GM18858 (cell line): ENCODE measurements around the gene MRGPRG.

ENCODE experiments used
- ATAC-seq: cut with Tn5 transposase; IDR thresholded peaks from one replicate; pipeline ENCODE4 v1.9.1; 2021; ENCODE audit not compliant: unreplicated experiment

Gene MRGPRG

DNA sequence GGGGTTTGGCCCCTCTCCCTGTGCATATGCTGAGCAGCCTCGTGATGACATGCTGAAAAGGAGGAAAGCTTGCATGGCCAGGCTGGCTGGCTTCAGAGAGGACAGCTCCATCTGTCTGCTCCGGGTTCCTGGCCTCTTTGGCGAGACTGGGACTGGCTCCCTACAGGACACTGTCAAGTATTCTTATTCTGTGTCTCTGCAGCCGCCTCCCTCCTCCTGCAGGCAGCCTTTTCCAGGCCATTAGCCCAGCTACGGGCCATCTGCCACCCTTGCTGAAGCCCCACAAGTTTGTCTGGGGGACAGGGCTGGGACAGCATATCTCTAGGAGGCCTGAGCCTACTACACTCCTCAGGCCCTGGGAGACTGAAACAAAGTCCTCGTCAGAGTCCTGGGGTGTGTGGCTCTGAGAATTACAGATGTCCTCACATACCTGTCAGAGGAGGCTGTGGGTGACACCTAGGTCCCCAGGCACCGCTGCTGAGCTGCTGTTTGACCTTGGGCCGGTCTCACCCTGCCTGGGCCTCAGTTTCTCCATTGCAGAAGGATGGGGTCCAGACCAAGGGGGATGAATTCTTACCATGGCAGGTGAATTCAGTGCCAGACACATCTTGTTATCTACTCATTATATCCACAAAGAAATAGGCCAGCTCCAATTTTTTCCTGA, 11.0 kb downstream of the MRGPRG start:
- ATAC-seq, result no peak

DNA sequence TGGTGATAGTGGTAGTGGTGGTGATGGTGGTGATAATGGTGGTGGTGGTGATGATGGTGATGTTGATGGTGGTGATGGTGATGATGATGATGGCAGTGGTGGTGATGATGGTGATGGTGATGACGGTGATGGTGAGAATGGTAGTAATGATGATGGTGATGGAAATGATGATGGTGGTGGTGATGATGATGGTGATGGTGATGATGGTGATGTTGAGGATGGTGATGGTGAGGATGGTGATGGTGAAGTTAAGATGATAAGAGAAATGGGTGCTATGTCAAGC, 11.8 kb downstream of the MRGPRG start:
- no peak for ATAC-seq

DNA sequence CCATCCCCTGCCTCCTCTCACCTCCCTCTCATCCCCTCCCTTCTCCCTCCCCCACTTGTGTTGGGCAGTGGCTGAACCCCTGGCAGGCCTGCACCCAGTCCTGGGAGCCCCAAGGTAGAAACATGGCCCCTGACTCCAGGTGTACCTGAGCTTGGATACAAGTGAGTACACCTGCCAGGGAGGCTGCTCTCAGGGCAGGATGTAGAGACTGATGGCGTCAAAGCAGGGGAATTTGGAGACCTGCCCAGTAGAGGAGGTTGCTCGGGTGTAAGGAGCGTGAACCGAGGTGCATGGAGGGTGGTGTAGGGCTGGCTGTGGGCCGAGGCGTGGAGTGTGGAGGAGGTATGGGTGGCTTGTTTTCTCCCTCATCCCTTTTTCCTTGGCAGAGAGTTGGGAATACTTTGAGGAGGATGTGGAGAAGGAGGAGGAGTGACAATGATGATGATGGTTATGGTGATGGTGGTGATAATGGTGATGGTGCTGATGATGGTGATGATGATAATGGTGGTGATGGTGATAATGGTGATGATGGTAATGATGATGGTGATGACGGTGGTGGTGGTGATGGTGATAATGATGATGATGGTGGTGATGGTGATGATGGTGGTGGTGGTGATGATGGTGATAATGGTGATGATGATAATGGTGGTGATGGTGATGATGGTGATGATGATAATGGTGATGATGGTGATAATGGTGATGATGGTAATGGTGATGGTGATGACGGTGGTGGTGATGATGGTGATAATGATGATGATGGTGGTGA, 12.3 kb downstream of the MRGPRG start:
- no peak for ATAC-seq

DNA sequence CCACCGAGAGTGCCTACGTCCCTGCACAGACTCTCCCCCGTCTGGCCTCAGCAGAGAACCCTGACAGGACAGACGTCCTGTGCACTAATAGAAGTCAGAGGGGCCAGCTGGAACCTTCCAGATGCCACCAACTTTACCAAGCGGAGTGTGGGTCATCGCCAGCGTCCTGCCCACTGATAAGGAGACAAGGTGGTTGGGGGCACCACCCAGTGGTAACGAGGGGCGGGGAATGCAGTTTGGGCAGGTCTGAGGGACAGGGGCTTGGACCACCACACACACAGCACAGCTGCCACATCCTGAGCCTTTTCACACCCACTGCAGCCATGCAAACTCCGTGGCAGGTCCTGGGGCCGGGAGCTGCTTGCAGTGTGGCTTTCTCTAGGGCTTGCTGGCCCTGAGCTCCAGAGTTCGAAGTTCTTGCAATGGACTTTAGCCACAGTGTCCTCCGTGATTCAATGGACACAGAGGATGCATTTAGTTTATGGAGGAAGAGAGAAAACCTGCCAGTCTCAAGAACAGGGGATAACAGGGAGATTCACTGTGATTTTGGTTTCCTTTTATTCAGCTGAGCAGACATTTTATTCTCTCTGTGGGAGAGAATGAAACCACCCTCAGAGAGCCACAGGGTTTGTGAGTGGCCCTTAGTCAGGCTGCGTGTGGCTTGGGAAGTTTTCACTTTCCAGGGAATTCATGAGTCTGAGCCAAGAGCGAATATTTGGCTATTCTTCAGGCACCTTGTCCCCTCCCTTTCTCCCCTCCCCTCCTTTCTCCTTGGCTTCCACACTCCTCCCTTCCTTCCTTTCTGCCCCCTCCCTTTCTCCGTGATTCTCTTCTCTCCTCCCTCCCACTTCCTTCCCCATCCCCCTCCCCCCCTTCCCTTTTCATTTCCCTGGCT, 13.1 kb downstream of the MRGPRG start:
- no peak for ATAC-seq

DNA sequence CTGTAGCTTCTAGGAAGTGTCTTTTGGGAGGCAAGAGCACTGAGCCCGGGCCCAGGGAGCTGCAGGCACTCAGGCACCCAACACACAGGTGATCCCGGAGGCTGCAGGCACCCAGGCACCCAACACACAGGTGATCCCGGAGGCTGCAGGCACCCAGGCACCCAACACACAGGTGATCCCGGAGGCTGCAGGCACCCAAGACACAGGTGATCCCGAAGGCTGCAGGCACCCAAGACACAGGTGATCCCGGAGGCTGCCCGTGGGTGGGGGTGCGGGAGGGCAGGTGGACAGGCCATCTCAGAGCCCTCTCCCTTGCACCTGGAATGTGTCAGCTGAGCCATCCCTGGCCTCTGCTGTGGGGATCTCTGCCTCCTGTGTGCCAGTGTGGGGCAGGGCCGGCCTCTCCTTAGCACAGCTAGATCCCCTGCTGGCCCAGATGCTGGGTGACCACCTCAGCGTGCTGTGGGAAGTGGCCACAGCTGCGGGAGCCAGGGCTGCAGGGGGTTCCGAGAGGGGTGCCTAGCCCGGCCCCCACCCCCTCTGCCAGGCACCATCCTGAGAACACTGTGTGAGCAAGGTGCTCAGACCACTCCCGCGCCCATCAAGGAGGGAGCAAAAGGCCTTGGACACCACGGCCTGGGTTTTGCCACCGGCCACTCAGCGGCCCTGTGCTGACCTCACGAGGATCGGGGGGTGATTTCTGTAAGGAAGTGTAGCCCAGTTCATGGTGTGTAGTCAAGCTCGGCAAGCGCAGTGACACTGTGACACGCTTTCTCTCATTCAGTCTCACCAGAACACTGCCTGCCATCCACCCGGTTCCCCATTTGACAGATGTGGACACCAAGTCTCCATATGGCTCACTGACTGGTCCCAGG, 14.2 kb downstream of the MRGPRG start:
- ATAC-seq, result no peak

DNA sequence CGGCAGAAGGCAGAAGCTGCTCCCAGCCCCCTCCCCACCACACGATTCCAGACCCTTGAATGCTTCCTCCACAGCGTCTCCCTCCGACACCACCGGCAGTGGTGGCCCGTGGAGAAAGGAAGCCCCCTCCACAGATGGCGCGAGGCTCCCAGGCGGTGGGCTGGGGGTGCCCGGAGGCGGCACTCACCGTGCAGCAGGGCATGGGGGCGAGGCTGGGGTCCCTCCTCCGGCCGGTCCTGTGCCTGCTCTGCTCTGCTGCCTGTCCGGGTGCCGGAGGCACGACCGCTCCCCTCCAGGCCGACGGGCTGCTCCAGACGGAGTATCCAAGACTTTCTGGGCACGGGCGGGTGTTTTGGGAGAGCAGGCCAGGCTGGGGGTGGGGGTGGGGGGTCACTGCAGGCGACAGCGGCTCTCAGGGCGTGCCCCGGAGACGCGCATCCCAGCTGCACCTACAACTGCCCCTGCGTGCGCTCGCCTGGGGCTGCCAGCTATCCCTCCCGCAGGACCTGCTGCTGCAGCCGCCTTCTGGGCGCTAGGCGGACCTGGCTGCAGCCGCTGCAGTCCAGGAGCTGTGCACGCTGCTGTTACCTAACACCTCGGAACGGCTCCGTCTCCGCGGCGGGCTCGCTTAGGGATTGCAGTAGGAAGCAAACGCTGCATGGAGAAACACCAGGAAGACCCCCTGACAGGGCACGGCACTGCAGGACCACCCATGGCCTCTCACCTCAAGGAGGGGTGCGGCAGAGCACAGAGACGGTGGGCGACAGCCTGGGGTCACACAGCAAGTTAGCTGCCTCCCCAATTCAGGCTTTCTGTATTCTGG, 15.2 kb downstream of the MRGPRG start:
- ATAC-seq, result no peak

DNA sequence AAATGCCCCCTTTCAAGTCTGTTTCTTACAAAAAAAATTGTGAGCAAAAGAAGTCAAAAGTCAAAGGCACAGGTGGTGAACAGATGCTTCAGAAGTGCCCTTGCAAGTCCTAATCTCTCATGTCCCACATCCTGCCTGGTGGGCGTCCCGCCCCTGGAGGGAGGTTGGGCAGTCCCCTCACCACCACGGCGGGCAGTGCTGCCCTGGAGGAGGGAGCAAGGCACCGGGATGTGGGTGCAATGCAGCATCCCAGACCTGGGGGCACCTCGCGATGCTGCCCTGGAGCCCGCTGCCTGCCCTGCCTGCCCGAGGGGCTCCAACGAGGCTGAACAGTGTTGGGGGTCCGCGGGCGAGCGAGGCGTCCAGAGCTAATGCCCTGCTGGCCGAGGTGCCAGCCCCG, 15.9 kb downstream of the MRGPRG start:
- no peak for ATAC-seq

DNA sequence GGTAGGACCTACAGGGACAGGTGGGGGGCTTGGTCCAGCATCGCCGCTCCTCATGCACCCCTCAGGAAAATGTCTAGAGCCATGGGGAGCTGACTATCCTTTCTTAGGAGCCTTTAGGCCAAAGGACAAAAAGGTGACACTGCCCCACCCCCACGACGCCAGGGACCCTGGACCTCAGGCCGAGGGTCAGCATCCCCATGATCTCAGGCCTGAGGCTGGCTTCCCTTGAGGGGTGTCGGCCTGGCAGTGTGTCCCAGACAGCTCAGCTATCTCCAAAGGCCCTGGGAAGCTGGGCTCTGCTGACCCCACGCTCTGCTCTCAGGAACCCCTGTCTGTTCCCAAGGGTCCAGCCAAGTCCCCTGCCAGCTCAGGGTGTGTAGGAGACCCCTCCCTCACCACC, 16.3 kb downstream of the MRGPRG start:
- ATAC-seq, result no peak

DNA sequence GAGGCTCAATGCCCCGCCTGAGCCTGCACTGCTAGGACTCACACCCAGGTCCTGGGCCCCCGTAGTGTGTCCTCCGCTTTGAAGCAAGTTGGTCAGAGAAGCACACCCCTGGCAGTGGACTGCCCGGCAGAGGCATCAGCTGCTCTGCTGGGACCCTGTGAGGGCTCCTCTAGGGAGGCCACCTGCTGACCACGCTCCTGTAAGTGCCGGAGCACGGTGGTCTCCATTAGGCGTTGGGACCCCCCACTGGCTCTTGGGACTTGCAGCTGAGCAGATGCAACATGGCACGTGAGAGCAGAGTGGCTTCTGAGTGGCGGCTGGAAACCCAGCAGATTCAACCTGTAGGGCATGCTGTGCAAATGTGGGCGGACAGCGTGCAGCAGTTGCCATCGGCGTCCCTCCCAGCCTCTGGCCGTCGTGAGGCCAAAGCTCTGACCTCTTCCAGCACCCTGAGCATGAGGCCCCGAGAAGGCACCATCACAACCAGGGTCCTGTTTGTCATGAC, 16.9 kb downstream of the MRGPRG start:
- ATAC-seq, result no peak

DNA sequence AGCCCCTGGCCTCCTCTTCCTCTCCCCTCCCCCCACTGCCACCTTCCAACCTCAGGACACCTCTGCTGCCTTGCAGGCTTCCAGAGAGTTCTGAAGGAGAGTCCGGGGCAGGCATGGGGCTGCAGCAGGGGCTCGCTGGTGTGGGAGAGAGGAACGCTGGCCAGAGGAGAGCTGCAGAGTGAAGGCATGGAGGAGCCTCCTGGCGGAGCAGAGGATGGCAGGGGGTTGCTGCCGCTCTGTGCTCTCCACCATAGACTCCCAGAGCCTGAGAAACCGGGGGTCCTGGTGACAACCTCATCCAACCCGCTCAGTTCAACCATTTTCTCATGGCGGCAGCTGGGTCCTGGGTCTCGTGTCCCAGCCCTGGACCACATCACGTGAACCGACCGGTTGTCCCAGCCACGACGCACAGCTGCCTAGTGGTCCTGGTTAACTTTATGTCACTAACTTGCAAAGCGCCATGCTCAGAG, 17.5 kb downstream of the MRGPRG start:
- ATAC-seq, result no peak

DNA sequence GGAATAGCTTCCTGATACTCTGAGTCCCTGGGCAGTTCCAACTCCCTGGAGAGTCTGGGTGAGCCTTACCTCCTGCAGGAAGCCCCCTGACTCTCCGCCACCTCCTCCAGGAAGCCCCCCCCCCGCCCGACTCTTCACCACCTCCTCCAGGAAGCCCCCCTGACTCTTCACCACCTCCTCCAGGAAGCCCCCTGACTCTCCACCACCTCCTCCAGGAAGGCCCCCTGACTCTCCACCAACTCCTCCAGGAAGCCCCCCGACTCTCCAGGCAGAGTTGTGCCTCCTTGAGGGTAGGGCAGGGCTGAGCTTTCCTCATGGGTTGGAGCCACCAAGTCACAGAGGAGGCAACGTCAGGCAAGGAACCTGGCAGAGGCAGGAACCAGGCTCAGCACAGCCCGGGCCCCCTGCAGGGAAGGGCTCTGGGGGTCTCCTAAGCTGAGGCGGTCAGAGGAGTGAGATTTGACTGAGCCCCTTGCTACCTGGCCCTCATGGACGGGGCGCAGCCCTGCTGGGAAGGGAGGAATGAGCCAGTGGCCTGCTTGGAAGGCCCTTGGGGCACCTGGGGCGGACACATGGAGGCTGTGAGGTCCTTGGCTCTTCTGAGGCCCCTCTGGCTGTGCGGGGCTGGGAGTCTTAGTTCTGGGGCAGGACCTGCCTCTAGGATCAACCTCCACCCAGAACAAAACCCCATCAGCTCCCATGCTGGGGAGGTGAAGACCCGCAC, 18.1 kb downstream of the MRGPRG start:
- no peak for ATAC-seq

DNA sequence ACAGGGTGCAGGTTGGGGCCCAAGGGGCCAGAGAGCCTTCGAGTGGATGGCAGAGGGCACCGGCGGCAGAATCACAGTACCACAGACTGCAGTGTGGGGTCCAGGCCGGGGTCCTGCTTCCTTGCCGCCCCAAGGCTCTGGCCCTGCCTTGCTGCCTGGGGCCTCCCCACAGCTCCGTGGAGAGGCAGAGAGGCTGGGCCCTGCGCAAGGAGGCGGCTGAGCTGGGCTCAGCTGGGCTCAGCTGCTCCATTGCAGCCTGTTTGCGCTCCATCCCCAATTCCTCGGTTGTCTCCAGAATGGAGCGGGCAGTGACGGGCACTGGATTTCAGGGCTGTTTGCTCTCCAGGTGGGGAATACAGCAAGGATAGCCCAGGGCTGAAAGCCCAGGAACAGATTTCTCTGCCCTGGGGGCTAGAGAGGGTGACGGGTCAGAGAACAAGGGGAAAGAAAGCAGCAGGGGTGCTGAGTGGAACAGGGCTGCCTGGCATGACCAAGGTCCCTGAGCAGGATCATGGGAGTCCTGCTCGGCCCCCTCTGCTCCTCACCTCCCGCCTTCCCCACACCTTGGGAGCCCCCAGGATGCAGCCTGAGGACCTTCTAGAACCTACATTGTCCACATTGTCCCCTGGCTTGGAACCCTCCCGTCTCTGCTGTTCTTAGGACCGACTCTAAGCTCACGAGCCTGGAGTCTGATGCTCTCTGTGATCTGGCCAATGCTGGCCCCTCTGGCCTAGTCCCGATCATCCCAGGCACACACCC, 18.9 kb downstream of the MRGPRG start:
- no peak for ATAC-seq

DNA sequence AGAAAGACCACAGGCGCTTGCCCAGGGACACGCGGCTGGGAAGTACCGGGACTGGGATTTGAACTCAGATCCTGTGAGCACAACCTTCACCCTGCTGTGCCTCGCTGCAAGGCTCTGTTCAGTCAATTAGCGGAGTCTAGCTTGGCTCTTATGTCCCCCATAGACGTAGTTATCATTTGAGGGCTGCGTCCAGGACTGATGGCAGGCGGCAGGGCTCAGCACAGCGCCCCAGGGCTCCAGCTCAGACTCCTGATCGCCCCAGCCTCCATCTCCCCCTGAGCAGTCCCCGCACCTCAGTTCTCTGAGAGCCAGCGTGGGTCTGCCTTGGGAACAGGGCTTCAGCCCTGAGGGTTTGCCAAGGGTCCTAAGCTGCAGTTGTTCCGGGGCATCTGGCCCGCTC, 19.8 kb downstream of the MRGPRG start:
- ATAC-seq, result no peak

DNA sequence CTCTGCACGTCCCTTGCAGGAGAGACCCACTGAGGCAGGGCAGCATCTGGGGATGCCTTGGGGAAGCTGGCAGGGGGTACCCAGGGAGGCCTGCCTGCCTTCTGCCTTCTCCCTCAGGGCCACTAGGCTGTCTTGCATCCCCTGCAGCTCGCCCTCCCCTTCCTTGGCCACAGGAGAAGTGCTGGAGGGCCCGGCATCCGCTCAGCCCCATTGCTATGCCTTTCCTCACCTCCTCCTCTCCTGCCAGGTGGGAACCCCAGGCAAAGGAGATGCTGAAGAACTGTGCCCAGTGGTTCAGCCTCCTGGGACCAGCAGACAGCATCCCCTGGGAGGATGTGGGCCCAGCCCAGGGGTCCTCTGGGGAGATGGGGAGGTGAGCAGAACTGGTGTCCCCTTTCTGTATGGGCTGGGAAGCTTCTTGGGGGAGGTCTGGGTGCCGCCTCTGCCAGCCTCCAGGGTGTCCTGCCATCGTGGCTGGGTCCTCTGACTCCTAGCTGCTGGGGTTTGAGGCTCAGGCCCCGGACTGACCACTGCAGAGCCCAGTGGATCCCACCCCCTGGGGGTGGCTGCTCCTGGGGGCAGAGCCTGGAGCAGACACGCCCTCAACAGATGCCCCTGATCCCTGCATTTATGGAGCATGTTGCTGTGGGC, 20.6 kb downstream of the MRGPRG start:
- ATAC-seq, result no peak

DNA sequence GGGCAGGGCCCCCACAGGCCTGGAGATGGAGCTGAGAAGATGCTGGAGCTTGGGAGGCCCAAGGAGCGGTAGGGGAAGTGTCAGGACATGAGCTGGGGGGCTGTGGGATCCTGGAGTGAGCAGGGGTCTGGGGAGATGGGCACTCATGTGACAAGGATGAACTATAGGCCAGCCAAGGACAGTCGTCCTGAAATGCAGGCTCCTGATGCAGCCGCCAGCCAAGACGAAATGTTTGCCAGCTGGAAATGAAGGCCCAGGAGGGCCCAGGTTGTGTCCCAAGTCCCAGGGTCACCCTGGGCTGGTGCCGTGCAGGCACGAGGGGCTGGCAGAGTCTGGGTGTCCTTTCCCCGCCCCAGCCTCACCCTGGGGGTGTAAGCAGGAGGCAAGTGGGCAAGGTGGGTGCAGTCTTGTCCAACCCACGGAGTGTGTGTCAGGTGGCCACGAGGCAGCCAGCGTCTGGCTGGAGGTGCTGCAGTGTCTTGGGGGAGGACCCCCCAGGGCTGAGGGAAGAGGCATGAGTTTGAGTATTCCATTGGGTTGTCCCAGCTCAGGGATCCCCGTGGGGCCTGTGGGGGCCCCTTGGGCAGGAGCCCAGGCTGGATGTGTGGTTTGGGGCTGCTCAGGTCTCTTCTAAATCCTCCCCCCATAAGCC, 21.4 kb downstream of the MRGPRG start:
- ATAC-seq, result no peak

DNA sequence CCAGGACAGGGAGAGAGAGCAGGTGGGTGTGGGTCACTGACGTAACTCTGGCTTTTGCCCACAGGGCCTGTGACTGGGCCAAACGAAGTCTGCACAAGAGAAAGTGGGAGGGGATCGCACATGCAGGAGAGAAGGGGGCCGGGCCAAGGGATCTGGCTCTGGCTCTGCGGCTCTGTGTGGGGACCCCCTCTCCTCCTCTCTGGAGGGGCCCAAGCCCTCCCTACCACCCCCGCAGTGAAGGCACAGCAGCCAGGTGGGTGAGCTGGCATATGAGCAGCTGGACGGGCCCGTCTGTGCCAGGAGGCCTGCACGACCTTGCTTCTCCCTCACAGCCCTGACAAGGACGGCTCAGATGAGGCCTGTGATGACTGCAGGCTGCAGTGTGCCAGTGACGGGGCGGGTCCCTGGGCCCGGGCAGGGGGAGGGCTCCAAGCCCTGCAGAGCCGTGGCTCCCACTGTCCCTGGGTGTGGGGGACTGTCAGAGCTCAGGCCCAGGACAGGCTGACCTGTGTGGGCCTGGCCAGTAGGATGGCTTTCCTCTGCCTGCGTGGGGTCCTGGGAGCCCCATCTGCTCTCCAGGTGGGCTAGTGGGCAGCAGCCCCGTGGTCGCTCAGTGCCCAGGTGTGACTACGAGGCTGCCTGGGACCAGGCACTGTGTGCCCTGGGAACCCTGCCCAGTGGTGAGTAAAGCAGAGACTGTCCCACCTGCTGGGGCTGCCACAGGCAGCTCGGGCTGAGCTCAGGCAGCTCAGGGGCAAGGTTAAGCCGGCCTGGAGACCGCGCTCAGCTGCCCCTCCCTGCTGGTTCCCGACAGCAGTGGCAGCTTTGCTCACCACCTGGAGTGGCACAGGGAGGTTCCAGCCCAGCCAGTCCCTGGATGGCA, 22.2 kb downstream of the MRGPRG start:
- ATAC-seq, result no peak
